ENCODE measurements around the gene SGCG.

The SGCG gene

DNA sequence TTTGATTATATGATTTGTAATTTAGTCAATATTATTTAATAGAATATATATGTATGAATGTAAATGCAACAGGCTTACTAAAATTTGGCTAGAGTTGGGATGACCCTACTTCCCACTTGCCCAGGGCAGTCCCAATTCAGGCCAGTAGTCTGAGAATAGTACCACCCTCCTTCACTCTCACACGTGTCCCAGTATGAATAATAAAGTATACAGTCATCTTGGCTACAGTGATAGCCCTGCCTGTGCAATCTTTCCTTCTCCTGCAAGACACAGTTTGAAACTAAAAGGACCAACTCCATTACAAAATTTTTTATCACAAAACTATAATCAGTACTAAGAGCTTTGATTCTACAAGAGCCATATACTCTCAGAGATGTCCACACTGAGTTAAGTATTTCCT is 176.6 kb downstream of the SGCG start:
- DNase-seq (ENCODE audit: low read depth) = no peak
- no peak overlapping the region for H3K4me3 ChIP-seq (ENCODE audit: low read length)
- TF ChIP-seq, protein P1, sequence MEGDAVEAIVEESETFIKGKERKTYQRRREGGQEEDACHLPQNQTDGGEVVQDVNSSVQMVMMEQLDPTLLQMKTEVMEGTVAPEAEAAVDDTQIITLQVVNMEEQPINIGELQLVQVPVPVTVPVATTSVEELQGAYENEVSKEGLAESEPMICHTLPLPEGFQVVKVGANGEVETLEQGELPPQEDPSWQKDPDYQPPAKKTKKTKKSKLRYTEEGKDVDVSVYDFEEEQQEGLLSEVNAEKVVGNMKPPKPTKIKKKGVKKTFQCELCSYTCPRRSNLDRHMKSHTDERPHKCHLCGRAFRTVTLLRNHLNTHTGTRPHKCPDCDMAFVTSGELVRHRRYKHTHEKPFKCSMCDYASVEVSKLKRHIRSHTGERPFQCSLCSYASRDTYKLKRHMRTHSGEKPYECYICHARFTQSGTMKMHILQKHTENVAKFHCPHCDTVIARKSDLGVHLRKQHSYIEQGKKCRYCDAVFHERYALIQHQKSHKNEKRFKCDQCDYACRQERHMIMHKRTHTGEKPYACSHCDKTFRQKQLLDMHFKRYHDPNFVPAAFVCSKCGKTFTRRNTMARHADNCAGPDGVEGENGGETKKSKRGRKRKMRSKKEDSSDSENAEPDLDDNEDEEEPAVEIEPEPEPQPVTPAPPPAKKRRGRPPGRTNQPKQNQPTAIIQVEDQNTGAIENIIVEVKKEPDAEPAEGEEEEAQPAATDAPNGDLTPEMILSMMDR (conservative IDR thresholded peaks at IDR 0.05; ENCODE audit: low read depth, low read length) = no peak

DNA sequence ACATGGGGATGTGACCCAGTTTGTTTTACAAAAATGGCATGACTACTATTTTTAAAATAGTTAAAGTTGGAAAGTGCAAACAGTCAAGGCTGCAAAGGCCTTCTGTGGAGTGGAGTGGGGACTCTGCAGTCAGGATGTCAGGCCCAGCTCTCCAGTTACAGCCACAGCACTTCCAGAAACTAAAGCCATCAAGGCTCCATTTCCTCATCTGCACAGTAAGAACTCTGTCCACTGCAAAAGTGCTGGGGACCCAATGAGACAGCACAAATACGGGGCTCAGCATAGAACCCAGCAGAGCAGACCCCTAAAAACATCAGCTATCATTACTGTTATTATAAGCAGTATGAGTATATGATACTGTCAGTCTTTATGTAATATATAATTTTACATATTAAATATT is 179.1 kb downstream of the SGCG start:
- no peak for DNase-seq (ENCODE audit: low read depth)
- TF ChIP-seq, protein P1 (conservative IDR thresholded peaks at IDR 0.05; ENCODE audit: low read depth, low read length) = no peak
- H3K4me3 ChIP-seq (ENCODE audit: low read length) = no peak overlapping the region

DNA sequence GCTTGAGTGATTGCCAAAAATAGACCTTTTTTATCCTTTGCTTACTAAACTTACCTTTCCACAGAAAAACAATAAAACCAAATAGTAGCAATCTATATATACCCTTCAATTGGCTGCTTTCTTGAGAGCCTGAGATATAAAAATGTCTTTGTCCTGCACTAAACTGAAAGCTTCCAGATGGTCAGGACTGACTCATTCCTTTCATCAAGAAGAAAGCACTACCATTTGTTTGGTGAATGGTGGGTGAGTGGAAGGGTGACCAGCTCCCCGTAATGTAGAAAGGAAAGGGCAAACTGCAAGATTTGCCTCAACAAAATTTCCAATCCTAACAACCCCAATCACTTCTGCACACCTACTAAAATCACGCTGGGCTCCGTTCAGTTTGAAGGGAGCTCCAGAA is 184.9 kb downstream of the SGCG start:
- no peak overlapping the region for H3K4me3 ChIP-seq (ENCODE audit: low read length)
- TF ChIP-seq, protein P1 (conservative IDR thresholded peaks at IDR 0.05; ENCODE audit: low read depth, low read length) = no peak
- no peak for DNase-seq (ENCODE audit: low read depth)

DNA sequence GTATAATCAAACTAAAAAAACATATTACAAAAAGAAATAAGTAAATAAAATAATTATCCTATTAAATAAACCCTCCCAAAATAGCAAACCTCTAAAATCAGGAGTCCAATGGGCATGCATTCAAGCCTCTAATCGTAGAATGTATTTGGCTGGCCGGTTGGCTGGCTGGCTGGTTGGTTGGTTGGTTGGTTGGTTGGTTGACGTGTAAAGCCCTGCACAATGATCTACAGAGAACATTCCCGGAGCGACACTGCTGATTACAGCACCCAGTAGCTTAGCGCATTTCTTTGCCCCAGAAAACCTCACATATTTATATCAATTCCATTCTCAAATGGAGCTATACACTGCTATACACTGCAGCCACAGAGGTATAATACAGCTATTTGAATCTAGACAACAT is 187.1 kb downstream of the SGCG start:
- DNase-seq (ENCODE audit: low read depth) = no peak
- TF ChIP-seq, protein P1 (conservative IDR thresholded peaks at IDR 0.05; ENCODE audit: low read depth, low read length) = no peak
- H3K4me3 ChIP-seq (ENCODE audit: low read length) = no peak overlapping the region

DNA sequence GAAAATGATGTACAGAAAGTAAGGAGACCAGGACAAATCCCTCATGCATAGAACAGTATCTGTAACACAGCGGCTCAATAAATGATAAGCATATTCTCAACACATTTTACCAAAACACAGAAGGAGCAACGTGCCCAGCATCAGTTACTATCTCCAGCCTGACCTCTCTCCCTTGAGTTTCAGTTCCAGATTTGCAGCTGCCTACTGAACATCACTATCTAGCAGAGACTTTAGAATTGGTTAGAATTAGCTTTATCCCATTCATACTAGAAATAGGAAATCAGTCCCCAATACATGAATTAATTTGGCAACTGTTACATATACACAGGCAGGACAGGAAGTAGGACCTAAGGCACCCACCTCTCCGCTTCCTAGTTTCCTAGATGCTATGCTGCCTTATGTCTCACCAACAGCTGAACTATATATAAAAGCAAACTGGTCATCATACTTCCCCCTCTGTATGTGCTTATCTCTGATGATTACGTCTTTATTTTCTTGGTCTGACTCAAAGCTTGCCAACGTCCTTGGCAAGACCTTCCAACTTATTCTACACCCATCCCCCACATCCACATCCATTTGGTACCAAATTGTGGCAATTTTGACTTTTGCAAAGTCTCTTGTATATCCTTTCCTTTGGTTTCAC is 191.6 kb downstream of the SGCG start:
- TF ChIP-seq, protein P1 (conservative IDR thresholded peaks at IDR 0.05; ENCODE audit: low read depth, low read length) = no peak
- no peak for DNase-seq (ENCODE audit: low read depth)
- no peak overlapping the region for H3K4me3 ChIP-seq (ENCODE audit: low read length)

Data from retinal pigment epithelial cell (primary cell).